ENCODE data around the gene CENPL. TPM values are rescaled to one million over a fixed set of nuclear protein-coding genes. Genes with fewer than 3 reads are reported as not detected.
A peak's percentile ranks its signal among the peaks of the same experiment; 100 is the strongest.

The CENPL gene
- total and polyA plus RNA-seq, 9 of the 15 experiments (the other 6 are each of a cell fraction or from before 2014, with no cell fraction given), result 33.0 to 52.7 (median 39.7) TPM

- TF ChIP-seq SMAD4 (CRISPR knock-in tag; conservative IDR thresholded peaks at IDR 0.05), result peak; percentile 40; the same call in 1 of the 2 replicates
- no peak for TF ChIP-seq TAL1 (IDR thresholded peaks at IDR 0.05)
- TF ChIP-seq ATF7 (IDR thresholded peaks at IDR 0.05), result no peak
- TF ChIP-seq CHCHD3 (CRISPR knock-in tag; IDR thresholded peaks at IDR 0.05), result no peak
- peak in 1 of 2 experiments; percentile 28; a peak in 1 of 4 replicates for TF ChIP-seq ZNF639 (CRISPR knock-in tag; conservative IDR thresholded peaks at IDR 0.05 in 1 of 2, IDR thresholded peaks at IDR 0.05 in 1 of 2)
- TF ChIP-seq ELF4 (CRISPR knock-in tag; IDR thresholded peaks at IDR 0.05), result no peak
- no peak for TF ChIP-seq BRCA1 (IDR thresholded peaks at IDR 0.05)
- no peak for TF ChIP-seq BRCA1 (CRISPR knock-in tag; IDR thresholded peaks at IDR 0.05)
- no peak for TF ChIP-seq HNRNPLL (IDR thresholded peaks at IDR 0.05; ENCODE audit: low read depth, low read length, poor library complexity, severe bottlenecking)
- TF ChIP-seq ZNF512 (tag; IDR thresholded peaks at IDR 0.05), result no peak
- TF ChIP-seq MTA2 (IDR thresholded peaks at IDR 0.05; ENCODE audit: low read depth), result no peak
- no peak for TF ChIP-seq TOE1 (IDR thresholded peaks at IDR 0.05; ENCODE audit: borderline replicate concordance)
- TF ChIP-seq TOE1 (CRISPR knock-in tag; IDR thresholded peaks at IDR 0.05; ENCODE audit: borderline replicate concordance, low read depth), result no peak
- no peak for TF ChIP-seq RB1 (IDR thresholded peaks at IDR 0.05; ENCODE audit: low read depth)
- no peak for TF ChIP-seq ZC3H8 (IDR thresholded peaks at IDR 0.05)
- TF ChIP-seq, protein P1, sequence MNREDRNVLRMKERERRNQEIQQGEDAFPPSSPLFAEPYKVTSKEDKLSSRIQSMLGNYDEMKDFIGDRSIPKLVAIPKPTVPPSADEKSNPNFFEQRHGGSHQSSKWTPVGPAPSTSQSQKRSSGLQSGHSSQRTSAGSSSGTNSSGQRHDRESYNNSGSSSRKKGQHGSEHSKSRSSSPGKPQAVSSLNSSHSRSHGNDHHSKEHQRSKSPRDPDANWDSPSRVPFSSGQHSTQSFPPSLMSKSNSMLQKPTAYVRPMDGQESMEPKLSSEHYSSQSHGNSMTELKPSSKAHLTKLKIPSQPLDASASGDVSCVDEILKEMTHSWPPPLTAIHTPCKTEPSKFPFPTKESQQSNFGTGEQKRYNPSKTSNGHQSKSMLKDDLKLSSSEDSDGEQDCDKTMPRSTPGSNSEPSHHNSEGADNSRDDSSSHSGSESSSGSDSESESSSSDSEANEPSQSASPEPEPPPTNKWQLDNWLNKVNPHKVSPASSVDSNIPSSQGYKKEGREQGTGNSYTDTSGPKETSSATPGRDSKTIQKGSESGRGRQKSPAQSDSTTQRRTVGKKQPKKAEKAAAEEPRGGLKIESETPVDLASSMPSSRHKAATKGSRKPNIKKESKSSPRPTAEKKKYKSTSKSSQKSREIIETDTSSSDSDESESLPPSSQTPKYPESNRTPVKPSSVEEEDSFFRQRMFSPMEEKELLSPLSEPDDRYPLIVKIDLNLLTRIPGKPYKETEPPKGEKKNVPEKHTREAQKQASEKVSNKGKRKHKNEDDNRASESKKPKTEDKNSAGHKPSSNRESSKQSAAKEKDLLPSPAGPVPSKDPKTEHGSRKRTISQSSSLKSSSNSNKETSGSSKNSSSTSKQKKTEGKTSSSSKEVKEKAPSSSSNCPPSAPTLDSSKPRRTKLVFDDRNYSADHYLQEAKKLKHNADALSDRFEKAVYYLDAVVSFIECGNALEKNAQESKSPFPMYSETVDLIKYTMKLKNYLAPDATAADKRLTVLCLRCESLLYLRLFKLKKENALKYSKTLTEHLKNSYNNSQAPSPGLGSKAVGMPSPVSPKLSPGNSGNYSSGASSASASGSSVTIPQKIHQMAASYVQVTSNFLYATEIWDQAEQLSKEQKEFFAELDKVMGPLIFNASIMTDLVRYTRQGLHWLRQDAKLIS (CRISPR knock-in tag; IDR thresholded peaks at IDR 0.05), result no peak
- TF ChIP-seq, protein P2, sequence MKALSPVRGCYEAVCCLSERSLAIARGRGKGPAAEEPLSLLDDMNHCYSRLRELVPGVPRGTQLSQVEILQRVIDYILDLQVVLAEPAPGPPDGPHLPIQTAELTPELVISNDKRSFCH (CRISPR knock-in tag; IDR thresholded peaks at IDR 0.05), result no peak
- TF ChIP-seq, protein P2 (tag; IDR thresholded peaks at IDR 0.05), result no peak
- TF ChIP-seq ZBTB8A (IDR thresholded peaks at IDR 0.05; ENCODE audit: partially characterized antibody), result no peak
- no peak for TF ChIP-seq HNRNPUL1 (IDR thresholded peaks at IDR 0.05; ENCODE audit: low read length)
Measured at GRCh38 chr1:173870252-173871075, 45.8 kb upstream of the CENPL start (continued).
